NOMO-1 (cell line): ENCODE measurements around the gene YKT6.
"Not testable (repeated sequence)": the region's sequence is repeated elsewhere in the genome, so short reads cannot be mapped to it uniquely, and the experiment has no call there.

ENCODE experiments used
- DNase-seq, 2 experiments: peaks; one replicate each; lab custom pipeline; 2025; ENCODE audit not compliant: unreplicated experiment in 2 of 2; lab: John Stamatoyannopoulos, UW

The YKT6 gene

DNA sequence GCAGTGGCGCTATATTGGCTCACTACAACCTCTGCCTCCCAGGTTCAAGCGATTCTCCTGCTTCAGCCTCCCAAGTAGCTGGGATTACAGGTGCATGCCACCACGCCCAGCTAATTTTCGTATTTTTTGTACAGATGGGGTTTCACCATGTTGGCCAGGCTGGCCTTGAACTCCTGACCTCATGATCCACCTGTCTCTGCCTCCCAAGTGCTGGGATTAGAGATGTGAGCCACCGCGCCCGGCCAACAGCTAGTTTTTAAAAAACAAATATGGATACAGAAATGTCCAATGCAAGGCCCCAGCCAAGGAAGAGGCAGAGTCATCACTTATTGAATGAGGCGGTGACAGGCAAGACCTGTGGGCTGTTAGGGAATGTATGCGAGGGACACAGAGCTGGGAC, 28.9 kb upstream of the YKT6 start:
- DNase-seq, result not testable (repeated sequence)

GRCh38 chr7:44172352-44172751, 28.4 kb upstream of the YKT6 start:
- DNase-seq, result no peak

DNA sequence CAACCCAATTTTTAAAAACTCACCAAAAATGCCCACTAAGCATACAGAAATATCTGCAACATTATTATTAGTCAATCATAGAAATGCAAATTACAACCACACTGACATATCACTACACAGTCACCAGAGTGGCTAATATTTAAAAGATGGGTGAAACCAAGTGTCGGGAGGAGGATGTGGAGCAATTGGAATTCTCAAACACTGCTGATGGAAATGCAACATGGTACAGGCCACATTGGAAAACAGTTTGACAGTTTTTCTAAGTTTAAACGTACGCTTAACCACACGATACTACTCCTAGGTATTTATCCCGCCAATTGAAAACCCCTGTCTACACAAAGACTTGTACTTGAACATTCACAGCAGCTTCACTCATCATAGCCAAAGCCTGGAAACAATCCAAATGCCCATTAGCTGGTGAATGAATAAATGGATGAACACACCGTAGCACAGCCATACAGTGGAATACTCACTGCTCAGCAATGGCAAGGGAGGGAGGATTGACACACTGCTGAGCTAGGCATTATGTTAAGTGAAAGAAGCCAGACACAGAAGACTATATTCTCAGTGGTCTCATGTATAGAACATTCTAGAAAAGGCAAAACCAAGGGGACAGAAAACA, 27.9 kb upstream of the YKT6 start:
- DNase-seq, result no peak

GRCh38 chr7:44173911-44174693, 26.7 kb upstream of the YKT6 start:
- DNase-seq, result no peak

GRCh38 chr7:44174694-44174948, 26.2 kb upstream of the YKT6 start:
- DNase-seq, result not testable (repeated sequence)

DNA sequence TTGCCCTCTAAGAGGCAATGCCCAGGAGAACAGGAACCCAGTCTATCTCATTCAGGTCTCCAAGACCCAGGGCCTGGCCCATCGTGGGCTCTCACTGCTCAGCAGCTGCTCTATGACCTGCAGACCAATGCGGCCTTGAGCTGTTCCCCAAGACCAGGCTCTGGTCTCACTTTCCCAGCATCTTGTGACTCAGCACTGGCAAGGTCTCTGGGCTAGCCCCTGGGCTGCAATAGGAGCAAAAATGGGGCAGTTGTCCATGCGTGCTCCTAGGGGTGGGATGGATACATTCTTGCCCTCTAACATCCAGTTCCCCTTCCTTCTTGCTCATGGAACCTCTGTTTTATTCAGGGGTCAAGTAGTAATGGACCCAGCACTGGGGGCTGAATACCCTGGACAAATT, 25.0 kb upstream of the YKT6 start:
- DNase-seq, result no peak

- no peak for DNase-seq
Measured at GRCh38 chr7:44176486-44176885, 24.3 kb upstream of the YKT6 start.

DNA sequence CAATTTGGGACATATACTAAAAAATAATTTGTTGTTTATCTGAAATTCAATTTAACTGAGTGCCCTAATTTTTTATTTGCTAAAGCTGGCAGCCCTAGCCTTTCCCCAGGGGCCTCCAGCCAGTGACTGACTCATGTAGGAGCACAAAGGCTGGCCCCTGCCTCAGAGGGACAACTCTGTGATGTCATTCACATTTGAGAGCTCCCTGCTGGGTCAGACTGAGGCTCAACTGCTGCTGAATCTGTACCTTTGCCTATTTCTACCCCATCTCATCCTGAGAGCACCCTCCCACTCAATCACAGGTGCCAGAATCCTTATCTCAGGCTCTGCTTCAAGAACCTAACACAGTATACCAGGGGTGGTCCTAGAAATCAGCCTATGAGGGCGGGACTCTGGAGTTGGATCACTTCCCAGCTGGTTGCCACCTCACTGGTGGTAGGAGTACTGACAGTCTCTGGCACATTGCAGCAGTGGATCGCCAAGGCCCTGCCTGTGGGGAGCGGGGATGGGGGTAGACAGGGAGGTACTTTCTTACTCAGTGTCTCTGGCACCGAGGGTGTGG, 23.1 kb upstream of the YKT6 start:
- DNase-seq, result no peak

DNA sequence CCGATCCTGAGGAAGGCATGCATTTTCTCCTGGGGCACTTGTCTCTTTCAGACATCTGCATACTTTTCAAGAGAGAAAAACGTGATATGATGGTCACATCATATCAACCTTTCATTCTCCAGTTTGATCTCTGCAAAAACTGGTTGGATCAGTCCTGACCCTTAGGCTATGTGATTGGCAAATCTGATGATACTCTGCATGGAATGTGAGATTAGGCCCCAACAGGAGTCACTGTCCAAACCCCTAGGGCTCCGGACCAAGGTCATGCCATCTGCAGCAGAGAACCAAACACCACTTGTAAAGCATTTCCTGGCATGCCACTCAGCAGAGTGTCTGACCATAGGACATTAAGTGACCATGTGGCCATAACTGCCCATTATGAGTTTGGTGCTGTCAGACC, 20.1 kb upstream of the YKT6 start:
- DNase-seq, result no peak

DNA sequence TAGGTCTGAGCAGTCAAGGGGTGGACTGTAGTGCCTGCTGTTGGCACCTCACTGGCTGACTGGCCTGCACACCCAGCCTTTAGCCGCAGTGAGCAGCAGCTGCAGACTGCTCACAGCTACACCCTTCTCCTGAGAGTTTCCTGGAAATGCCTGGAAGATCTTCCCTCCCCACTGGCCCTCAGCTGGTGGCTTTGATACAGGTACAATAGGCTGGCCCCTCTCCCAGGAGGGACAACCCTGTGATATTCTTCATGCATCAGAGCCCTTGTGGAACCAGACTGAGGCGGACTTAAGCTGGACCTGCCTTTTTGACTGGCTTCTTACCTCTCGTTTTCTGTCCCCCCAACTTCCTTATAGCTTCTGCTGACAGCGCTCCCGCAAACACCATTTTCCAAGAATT, 18.0 kb upstream of the YKT6 start:
- DNase-seq, result no peak

DNA sequence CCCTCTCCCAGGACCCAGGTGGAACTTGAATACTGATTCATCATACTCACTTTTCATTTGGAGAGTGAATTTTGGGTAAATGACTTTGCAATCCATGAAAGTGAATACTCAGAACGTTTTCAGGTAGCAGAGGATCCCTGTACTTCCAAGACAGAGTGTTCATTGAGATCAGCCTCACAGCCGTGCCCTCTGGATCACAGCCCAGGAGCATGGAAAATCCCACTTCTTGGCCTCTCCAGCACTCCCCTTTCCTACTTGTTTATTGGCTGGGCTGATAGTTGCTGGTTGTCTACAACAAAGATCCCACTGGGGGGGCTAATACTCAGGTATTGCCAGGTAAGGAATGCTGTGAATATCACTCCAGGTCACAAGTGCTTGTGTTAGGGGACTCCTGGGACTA, 17.4 kb upstream of the YKT6 start:
- no peak for DNase-seq

DNA sequence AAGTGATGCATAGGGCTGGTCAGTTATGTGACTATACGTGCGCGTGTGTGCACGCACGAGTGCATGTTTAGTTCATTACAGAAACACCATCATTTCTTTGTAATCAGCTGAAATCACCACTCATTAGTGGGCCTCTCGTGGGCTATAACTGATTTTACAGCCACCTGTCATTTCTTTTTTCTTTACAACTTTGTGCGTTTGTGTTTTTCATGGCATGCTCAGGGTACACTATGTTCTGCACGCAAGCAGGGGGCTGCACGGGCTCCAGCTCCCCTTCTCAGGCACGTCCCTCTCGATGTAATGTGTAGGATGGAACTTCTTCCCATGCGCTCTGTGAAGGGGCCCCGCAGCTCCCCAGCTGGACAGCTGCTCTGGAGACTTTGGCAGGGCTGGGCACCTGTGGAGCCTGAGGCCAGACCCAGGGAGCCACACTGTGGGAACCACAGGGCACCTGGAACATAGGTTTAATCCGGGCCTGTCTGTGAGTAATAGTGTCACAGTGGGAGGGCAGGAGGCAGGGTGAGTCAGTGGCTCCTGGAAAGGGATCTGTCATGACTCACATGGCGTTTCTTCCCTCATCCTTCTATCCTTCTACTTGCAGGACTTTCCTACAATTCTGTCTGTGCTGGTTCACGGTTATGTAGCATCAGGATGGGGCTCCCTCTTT, 16.4 kb upstream of the YKT6 start:
- DNase-seq, result no peak

DNA sequence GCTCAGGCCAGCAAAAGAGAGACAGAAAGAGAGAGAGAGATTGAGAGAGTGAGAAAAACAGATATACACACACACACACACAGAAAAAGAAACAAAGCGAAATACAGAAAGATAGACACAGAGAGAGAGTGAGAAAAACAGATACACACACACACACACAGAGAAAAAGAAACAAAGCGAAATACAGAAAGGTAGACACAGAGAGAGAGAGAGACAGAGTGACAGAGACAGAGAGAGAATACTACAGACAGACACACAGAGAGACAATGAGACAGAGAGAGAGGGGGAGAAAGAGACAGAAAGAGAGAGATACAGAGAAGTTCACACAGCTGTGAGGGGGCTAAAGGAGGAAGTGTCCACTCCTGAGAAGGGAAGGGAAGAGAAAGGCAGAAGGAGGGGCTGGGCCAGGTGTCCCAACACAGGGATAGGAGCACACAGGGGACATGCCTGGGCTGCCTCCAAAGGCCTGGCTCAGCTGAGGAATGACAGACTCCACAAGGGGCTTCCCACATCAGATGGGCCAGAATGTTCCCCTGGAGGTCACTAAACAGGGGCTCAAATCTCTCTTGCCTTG, 15.8 kb upstream of the YKT6 start:
- DNase-seq, result no peak

DNA sequence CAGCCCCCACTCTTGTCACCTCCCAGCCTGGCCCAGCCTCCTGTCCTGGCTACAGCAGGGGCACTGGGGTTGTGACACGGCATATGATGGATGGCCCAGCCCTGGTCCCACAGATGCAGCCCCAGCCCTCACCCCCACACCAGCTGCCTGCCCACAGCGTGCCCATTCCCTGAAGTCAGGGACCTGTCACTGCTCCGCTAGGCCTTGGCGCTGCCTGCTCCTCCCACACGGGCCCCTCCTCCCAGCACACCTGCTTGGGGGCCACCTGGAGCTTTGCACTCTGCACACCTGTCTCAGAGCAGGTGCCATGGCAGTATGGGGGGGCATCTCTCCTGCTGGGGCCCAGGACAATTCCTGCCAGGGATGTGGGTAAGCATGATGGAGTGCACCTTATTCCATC, 15.0 kb upstream of the YKT6 start:
- DNase-seq, result no peak

GRCh38 chr7:44186736-44187135, 14.0 kb upstream of the YKT6 start:
- peak in 1 of 2 experiments; percentile 3 for DNase-seq

- DNase-seq, result no peak
Measured at GRCh38 chr7:44187636-44188416, 13.0 kb upstream of the YKT6 start.

- no peak for DNase-seq
Measured at GRCh38 chr7:44188480-44189225, 12.1 kb upstream of the YKT6 start.

GRCh38 chr7:44189286-44189992, 11.3 kb upstream of the YKT6 start, which contains the start of gene GCK:
GCK (minus strand) TSS chr7:44189439; CDS start chr7:44188953, 486 bp downstream.
- no peak for DNase-seq
